ENCODE results near the gene SLC25A2.
A peak's percentile ranks its signal among the peaks of the same experiment; 100 is the strongest.

- peak; percentile 30; the same call in 1 of the 2 replicates for TF ChIP-seq POLR2A (IDR thresholded peaks at IDR 0.05; ENCODE audit: low read depth, low read length)
- no peak for TF ChIP-seq TAF1 (IDR thresholded peaks at IDR 0.05; ENCODE audit: borderline replicate concordance, low read depth, low read length)
These were observed 22.4 kb upstream of the SLC25A2 start for GRCh38 chr5:141326088-141326854.

All from GM12892 (cell line).